GM18519 (cell line): Measurements from ENCODE around the gene WDR45.

Source experiments
- ATAC-seq: cut with Tn5 transposase; IDR thresholded peaks from one replicate; pipeline ENCODE4 v1.9.1; 2021; ENCODE audit warnings: mild to moderate bottlenecking, moderate library complexity; ENCODE audit not compliant: unreplicated experiment, low FRiP score

The WDR45 gene

GRCh38 chrX:49075347-49075746 lies 4.3 kb downstream of the WDR45 start:
- ATAC-seq: no peak

- ATAC-seq: peak; percentile 77
Measured at GRCh38 chrX:49073601-49074575, 5.8 kb downstream of the WDR45 start, which contains the start of gene PRAF2. TSS of gene PRAF2 (minus strand) at chrX:49074002. CDS start at chrX:49073987, 15 bp downstream.

- no peak for ATAC-seq
Measured at GRCh38 chrX:49072712-49073095, 7.0 kb downstream of the WDR45 start.

- no peak for ATAC-seq
Measured at GRCh38 chrX:49071877-49072711, 7.6 kb downstream of the WDR45 start.

GRCh38 chrX:49070988-49071387 lies 8.7 kb downstream of the WDR45 start:
- no peak for ATAC-seq

GRCh38 chrX:49069038-49069437 lies 10.6 kb downstream of the WDR45 start:
- ATAC-seq: no peak

- ATAC-seq: no peak
Measured at GRCh38 chrX:49067285-49068120, 12.2 kb downstream of the WDR45 start.

- ATAC-seq: no peak
Measured at GRCh38 chrX:49066690-49067089, 13.0 kb downstream of the WDR45 start.

- ATAC-seq: no peak
Measured at GRCh38 chrX:49066278-49066677, 13.4 kb downstream of the WDR45 start.

- no peak for ATAC-seq
Measured at GRCh38 chrX:49064735-49065134, 15.0 kb downstream of the WDR45 start.

GRCh38 chrX:49064303-49064702 lies 15.4 kb downstream of the WDR45 start:
- ATAC-seq: no peak

GRCh38 chrX:49063715-49064114 lies 16.0 kb downstream of the WDR45 start:
- ATAC-seq: no peak

GRCh38 chrX:49061916-49062315 lies 17.8 kb downstream of the WDR45 start:
- no peak for ATAC-seq

- no peak for ATAC-seq
Measured at GRCh38 chrX:49061490-49061889, 18.2 kb downstream of the WDR45 start.

- ATAC-seq: no peak
Measured at GRCh38 chrX:49060914-49061313, 18.8 kb downstream of the WDR45 start.

- ATAC-seq: no peak
Measured at GRCh38 chrX:49059681-49060085, 20.0 kb downstream of the WDR45 start.

- no peak for ATAC-seq
Measured at GRCh38 chrX:49059201-49059600, 20.5 kb downstream of the WDR45 start.

- no peak for ATAC-seq
Measured at GRCh38 chrX:49058794-49059193, 20.9 kb downstream of the WDR45 start, which contains the start of gene CCDC120. TSS of gene CCDC120 (plus strand) at chrX:49058999. CDS start at chrX:49062042, 3,043 bp downstream.

- ATAC-seq: no peak
Measured at GRCh38 chrX:49054073-49054762, 25.5 kb downstream of the WDR45 start.
